Stimulated activated CD4-positive, alpha-beta T cell treated with anti-CD3 and anti-CD28 coated beads, Interleukin-4, amount 100 ng/mL, for 1 hour (primary cell): ENCODE data around the gene SLC12A7.

Experiments
- DNase-seq: peaks from one replicate; pipeline ENCODE4 v3.0.0-alpha.2; 2020

The SLC12A7 gene

DNA sequence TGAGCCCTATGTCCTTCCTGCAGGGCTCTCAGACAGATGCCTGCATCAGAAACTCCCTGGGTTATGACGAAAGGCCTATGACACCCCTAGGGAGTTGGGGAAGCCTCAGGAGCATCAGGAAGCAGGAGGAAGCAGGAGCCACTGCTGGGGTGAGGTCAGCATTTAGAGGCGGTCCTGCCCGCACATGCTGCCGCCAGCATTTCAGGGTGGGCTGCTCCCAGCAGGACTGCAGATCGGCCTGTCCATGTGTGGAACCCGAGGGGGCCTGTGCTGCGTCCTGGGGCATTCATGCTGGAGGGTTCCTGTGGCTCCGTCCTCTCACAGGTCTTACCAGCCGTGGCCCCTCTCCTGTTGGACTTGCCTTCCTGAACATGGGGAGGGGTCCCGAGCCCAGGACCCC, 96.4 kb downstream of the SLC12A7 start:
- no peak for DNase-seq

DNA sequence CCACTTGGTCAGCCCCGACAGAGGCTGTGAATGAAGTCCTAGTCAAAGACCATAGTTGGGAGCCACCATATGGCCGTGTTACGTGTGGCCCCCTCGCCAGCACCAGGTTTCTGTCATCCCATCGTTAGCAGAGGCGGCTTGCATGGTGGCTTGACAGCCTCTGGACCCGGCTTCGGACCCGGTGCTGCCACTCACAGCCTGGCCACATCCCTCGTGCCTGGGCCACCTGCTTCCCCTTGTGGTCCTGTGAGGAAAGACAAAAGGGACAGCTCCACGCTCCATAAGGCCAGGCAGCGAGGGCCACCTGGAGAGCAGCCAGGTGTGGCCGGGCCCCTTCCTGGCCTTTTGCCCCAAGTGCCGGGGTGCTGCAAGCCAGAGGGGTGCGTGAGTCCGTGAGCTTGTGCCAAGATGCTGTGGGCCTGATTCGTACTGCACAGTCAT, 97.1 kb downstream of the SLC12A7 start:
- no peak for DNase-seq

DNA sequence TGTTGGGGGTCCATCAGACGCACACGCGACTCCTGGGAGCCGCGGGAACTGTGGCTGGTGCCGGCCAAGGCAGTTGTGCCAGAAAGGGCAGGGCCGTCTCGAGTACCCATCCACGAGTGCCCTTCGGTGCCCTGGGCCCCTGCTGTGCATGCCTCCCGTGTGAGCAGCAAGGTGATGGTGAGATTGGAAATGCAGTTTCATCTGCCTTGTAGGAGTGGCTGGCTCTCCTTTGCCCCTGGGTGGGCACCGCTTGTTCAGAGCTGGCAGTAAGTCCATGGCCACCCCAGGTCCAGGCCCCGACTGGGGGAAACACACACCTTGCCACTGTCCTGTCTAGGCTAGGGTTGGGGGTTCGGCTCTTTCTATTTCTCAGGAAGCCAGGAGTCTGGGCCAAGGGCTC, 97.5 kb downstream of the SLC12A7 start:
- no peak for DNase-seq

DNA sequence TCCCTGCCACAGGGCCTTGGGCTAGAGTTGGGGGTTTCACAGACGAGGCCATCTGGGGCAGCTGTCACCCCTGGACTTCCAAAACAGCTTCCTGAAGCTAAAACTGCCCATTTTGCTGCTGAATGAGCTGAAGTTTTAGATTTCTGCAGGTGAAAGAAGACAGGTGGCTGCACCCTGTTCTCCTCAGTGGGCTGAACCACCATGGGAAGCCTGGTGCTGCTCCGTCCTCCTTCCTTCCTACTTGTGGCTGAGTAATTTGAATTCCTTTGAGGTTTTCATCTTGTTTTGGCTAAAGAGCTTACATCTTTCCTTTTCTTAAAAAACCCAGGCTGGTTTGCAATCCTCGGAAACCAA, 97.9 kb downstream of the SLC12A7 start:
- no peak for DNase-seq

DNA sequence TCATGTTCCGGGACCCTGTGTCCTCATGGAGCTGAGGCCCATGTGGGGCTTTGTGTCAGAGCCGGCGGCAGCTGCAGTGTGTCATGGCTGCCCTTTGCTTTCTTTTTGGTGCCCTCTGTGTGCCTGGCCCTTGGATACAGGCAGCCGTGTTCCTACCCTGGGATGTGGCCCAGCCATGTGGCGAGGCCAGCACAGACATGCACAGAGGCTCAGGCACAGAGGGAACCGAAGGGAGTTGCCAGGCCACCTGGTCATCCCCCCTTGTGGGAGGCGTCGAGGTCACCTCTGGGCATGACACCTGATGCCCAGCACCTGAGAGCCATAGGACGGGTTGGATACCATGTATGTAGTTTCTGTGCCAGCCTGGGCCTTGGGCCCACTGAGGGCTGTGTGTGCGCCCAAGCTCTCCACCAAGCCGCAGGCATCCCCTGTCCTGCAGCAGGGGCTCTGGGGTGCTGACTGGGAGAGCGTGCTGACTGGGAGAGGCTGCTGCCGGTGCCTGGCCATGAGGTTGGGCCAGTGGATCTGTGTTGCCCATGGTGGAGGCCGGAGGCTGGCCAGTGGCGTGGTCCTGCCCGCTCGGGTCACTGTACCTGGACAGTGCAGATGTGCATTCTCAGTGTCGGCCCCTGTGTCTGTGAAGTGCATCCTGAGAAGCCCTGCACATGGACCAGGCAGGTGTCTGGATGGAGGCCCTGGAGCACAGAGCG, 98.5 kb downstream of the SLC12A7 start:
- DNase-seq = no peak

DNA sequence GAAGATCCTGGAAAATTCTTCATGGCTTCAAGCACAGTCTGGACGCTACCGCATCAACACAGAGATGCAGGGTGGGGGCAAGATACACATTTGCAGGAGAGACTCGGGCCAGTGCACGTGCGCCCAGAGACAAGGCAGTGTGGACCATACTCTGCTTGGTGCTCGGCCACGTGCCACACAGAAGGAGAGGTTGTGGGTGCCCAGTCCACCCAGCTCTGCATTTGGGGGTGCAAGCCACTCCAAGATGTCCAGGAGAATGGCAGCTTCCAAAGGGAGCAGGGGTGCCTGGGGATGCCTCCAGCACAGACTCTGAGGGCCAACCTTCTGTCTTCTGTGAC, 99.0 kb downstream of the SLC12A7 start:
- DNase-seq = no peak

DNA sequence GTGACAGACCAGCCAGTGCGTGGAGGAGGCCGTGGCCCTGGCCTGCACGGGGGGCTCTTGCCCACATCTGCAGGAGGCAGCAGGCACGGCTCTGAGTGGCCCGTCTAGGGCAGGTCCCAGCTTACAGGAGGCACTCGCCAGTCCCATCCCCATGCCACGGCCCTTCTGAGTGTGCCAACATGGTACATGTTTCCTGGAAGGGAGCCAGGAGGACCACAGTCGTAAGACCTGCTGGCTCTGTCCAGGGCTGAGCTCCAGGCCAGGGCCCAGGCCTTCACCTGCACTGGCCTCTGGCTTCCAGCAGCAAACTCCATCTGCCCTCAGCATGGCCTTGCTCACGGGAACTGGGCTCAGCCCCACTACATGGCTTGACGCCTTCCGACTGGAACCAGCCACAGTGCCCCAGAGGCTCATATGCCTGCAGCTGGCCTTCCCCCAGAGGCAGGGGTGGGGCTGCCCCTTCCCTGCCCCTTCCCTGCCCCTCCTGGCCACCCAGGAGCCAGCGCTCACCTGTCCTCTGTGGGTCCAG, 99.5 kb downstream of the SLC12A7 start:
- no peak for DNase-seq

DNA sequence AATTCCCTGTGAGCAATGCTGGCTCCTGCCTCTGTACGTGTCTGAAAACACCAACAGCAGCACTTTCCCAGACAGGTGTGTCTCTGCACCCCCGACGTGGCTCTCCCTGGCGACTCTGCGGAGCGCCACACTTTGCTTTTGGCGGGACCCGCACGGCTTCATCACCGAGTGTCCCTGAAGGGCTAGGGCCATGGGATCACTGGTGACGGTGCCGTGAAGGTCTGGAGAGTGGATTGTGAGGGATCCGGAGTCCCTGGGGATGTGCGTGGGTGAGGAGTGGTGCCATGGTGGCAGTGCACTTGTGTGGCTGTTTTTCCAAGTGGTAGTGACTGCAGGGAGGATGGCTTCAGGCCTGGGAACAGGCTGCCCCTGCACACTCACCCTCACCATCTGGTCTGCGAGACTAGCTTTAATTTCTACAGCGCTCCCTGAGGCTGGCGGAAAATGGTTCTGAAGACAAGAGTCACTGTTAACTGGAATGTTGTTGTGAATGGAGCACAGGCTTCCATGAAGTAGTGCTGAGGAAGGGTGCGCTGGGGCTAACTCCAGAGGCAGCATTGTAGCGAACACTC, 100.0 kb downstream of the SLC12A7 start:
- no peak for DNase-seq

DNA sequence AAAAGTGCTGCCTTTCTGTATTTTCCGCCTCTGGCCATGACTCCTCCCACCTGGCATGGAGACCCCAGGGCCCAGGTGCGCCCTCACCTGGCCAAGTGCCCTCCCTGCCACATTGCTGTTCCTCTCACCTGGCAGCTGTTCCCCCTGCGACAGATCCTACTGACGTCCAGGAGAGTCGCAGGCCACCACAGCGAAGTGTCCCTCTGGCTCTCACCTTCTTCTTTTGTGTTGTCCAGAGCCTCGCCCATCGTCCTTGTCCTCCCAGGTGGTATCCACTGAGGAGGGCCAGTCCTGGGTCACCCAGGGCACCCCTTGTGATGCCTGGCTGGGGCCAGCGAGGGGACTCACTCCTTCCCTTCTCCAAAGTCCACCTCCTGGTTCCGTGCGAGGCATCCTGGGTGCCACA, 100.6 kb downstream of the SLC12A7 start:
- DNase-seq = peak; percentile 53

DNA sequence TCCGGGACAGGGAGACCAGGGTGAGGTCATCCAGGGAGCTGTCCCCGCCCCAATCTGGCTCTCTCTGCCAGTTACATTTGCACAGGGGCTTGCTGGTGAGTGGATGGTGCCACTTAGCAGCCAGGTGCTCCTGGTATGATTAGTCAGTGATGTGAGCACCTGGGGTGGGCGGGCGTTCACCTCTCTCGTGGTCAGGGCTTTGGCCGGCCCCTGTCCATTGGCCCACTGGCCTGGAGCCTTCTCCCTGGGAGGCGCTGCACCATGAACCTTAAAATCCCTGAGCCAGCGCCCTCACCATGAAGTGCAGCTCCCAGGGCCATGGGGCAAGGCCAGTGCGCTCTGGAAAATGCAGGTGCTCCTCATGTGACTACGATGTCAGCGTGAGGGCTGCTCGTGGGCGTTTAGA, 101.2 kb downstream of the SLC12A7 start:
- DNase-seq = peak; percentile 2

DNA sequence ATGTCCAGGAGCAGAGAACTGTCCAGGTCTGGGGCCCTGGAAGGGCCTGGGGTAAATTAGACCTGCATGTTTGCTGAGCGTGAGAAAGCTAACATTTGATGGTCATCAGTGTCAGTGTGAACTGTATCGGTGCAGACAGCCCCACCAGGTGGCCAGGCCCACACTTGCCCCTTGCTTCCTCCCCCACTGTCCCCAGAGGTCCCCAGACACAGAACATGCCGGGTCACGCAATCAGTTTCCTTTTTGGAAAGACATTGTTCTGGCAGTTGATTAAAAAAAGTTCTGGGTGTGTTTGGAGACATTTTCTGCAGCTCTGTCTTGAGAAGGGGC, 101.7 kb downstream of the SLC12A7 start:
- no peak for DNase-seq

DNA sequence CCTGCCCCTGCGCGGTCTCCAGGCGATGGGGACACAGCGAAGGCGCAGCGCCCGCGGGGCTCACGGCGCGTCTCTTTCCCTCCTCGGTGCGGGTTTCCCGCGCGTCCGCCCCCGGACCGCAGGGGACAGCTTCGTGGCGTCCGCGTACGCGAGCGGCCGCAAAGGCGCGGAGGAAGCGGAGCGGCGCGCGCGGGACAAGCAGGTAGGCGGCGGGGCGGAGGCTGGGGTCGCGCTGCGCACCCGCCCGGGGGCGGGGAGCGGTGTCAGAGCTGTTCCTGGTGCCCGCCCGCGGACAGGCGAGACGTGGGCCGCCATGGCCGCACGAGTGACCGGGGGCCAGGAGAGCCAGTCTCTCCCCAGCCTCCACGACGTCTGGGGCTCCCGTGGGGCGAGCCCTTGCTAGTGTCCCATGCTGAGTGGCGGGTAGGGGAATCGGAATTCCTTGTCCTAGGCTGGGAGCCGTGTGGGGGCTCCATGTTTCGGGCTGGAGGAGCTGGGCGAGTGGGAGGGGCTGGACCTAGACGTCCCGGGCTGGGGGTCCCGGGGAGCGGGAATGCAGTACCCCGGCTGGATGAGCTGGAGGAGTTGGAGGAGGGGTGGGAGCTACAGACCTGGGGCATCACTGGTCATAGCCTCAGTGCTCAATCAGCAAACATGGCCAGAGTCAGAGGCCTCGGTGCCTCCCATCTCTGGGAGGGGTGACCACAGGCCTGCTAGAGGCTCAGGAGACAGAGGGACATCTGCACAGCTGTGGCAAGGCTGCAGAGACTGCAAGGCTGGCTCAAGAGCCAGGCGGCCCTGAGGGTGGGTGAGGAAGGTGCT, 102.3 kb downstream of the SLC12A7 start:
- peak; percentile 1 for DNase-seq

DNA sequence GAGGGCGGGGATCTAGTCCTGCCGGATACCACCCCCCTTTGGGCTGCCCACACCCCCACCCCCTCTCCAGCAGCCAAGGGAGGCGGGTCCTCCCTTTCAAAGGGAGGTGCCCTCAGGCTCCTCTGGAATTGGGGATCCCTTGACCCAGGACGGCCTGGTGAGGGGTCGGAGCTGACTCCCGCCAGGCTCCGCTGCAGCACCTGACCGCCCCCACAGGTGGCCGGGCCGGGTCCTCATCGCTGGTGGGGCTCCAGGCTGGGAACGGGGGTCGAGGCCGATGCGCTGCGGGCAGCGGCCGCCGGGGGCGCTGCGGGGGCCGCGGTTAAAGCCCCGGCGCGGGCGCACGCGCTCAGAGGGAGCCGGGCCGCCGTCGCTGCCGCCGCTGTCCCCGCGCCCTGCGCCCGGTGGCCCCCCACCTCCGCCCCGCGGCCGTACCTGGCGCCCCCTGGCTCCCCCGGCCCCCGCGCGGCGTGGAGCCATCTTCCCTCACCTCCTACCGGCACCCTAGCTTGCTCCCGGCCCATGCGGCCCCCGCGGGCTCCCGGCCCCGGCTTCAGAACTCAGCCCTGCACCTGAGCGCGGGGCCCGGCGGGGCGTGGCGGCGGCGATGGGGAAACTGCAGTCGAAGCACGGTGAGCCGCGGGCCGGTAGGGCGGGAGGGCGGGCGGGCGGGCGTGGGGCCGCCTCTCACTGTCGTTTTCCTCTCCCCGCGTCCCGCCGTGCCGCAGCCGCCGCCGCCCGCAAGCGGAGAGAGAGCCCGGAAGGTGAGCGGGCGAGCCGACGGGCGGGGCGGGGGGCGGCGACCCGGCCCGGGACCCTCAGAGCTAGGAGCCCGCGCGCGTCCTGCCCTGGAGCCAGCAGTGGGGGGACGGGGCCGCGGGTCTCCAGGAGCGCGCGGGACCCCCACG, 103.2 kb downstream of the SLC12A7 start, which contains the start of gene NKD2:
Gene NKD2, plus strand, starts transcription at position 352 of the 908 bp plus-strand sequence. Its CDS starts 256 bp downstream, at position 608.
- peak; percentile 62 for DNase-seq

DNA sequence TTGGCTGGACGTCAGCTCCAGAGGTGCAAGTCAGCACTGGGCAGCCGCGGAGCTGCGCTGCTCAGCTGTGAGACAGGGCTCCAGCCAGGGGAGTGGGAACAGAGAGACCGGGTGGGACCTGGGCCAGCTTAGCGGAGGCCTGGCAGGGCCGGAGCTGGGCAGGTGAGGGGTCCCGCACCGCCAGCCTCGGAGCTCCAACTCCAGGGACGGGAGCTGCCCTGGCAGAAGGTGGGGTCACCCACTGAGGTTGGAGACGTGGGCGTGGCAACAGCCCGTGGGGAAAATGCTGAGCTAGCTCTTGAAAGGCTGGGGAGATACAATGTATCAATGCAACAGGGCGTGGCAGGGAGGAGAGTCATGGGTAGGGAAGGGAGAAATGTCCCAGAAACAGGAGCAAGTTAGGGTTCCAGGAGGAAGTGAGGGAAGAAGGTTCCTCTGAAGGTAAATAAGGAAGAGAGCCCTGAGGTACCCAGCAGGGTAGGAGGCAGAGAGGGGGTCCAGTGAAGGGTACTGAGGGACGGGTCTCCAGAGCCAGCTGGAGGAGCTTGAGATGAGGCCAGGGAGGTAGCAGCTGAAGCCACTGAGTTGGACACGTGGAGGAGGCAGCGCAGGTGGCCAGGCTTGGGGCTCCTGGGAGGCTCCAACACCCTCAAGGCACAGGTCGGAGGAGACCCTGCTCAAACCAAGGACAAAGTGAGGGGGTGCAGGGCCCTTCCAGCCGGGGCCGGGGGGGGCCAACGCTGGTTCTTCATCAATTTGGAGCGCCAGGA, 104.0 kb downstream of the SLC12A7 start:
- DNase-seq = peak; percentile 4

DNA sequence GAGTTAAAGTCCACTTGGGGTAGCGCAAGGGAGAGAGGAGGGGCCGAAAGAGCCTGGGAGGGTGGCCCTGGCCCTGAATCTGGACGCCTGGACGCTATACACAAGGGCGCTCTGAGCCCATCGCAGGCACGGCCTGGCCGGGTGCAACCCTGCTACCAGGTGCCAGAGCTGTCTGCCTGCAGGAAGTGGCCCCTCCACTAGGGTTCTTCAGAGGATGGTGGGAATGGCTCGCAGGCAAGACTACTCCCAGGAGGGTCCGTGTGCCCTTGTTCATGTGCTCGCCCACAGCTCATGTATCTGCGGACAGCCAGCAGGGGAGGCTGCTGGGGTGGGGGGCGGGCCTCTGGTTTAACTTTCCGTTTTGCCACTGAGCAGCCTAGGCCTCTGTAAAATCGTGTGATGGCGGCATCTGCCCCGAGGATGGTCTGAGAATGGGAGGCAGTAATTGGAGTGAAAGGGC, 104.6 kb downstream of the SLC12A7 start:
- no peak for DNase-seq

DNA sequence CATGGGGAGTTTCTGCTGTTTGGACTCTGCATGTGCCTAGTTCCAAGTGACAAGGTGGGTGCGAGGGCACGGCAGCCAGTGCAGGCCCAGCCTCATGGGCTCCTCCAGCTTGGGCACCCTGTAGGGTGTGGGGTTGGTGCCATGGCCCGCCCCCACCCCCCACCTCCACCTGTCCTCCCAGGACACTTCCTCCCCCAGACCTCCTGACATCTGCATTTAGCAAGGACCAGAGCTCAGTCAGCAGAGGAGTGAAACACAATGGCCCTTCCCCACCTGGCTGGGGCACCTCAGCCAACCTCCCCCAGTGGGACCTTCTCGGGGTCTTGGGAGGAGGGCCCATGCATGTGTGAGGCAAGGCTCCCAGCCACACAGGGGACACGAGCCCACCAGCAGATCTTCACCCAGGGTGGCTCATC, 105.2 kb downstream of the SLC12A7 start:
- no peak for DNase-seq

DNA sequence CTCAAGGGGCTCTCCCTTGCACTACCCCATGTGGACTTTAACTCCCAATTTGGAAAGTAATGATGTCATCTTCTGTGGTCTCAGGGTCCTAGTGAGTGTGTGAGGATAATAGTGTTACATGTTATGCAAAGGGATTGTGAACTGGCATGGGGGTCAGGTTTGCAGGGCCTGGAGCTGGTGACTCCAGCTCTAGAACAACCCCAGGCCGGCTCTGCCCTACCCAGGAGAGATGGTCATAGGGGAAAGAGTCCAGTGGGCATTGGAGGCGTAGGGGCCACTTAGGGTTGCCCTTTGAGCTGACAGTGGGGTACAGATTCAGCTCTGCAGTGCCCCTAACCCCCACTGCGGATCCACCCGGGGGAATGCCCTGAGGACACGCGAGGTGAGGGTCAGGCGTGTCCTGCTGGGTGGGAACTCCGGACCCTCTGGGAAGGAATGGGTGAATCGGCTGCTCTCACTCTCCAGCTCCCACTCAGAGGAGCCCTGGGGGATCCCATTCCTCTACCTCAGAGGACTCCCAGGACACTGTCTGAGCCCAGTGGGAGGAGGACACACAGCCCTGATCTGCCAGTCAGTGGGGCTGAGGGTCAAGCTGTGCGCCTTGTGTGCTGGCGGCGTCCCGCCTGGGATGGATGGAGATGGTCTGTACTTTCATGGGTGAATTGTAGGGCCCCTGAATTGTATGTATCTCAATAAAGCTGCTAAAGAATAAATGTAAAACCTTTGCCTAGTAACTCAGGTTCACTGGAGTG, 105.8 kb downstream of the SLC12A7 start:
- DNase-seq = no peak

DNA sequence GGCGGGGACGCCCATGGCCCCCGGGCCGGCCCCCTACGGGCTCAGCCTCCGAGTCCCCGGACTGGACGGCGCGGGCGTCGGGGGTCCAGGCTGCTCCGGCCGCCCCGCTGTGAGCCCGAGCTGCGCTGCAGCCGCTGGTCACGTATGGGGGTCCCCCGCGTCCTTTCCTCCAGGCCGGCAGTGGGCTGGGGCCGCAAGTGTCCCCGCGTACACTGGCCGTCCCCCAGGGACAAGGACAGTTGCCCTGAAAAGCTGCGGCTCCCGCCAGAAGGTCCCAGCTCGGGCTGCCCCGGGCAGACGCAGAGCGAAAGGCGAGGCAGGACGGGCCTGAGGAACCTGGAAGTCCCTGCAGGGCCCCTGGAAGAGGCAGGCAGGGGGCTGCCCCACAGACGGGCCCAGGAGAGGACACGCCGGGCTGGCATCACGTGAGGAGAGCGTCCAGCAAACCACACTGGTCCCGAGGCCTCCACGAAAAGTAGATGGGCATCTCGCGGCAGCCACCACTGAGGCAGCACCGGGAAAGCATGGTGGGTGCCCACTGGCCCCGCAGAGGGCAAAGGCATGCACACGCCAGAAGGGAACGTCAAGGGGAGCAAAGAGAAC, 106.5 kb downstream of the SLC12A7 start:
- DNase-seq = no peak

DNA sequence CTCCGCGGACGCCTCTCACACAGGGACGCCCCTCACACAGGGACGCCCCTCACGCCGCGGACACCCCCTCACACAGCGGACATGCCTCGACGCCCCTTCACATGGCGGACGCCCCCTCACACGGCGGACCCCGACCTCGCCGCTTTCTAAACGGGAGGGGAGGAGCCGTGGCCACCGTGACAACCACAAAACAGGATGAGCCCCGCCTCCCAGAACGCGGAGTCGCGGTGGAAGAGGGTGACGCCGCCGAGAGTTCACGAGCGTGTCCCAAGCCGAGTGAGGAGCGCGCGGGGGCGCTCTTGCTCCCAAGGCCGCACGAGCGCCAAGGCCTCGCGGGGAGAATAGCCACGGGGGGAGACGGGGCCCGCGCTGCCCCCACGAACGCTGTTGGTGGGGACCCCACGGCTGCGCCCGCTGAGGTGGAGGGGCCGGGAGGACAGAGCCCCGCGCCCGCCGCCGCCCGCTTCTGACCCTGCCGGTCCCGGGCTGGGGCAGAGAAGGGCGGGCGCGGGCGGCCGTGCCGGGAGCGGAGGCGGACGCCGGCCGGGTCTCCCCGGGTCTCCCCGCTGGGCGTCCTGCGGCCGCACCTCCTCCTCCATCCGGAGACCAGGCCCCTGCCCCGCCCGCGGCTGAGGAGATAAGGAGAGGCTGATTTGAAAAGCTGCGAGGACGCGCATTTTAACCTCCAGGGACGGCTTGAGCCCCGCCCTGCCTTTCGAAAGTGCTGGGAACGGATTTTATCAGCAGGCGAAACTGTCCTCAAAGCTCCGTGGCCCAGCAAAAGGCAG, 107.2 kb downstream of the SLC12A7 start:
- peak; percentile 56 for DNase-seq
